Measurements from ENCODE around the gene ACOT11.

DNA sequence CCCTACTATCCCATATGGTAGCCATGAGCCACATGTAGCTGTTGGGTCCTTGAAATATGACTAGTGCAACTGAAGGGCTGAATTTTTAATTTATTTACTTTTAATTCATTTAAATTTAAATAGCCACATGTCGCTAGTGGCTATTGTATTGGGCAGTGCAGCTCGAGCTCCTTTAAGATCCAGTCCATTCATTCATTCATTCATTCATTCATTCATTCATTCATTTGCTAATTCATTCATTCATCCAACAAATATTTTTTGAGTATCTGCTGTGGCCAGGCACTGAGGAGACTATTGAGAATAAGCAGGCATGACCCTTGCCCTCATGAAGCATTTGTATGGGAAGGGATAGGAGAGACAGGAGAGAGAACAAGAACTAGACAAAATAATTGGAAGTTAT lies 29.5 kb upstream of the ACOT11 start:
- TF ChIP-seq, protein P1, sequence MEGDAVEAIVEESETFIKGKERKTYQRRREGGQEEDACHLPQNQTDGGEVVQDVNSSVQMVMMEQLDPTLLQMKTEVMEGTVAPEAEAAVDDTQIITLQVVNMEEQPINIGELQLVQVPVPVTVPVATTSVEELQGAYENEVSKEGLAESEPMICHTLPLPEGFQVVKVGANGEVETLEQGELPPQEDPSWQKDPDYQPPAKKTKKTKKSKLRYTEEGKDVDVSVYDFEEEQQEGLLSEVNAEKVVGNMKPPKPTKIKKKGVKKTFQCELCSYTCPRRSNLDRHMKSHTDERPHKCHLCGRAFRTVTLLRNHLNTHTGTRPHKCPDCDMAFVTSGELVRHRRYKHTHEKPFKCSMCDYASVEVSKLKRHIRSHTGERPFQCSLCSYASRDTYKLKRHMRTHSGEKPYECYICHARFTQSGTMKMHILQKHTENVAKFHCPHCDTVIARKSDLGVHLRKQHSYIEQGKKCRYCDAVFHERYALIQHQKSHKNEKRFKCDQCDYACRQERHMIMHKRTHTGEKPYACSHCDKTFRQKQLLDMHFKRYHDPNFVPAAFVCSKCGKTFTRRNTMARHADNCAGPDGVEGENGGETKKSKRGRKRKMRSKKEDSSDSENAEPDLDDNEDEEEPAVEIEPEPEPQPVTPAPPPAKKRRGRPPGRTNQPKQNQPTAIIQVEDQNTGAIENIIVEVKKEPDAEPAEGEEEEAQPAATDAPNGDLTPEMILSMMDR (IDR thresholded peaks at IDR 0.05) = no peak
- no peak for TF ChIP-seq POLR2A (IDR thresholded peaks at IDR 0.05)
